H1 (cell line): Measurements from ENCODE around the gene CIB4. TPM values are rescaled to one million over a fixed set of nuclear protein-coding genes. Genes with fewer than 3 reads are reported as not detected.
A peak's percentile ranks its signal among the peaks of the same experiment; 100 is the strongest.

Experiments used
- CTCF ChIA-PET: fragments of 300-600 bp; sonication (Branson Sonifier 250); formaldehyde crosslinking; loops from one replicate; lab custom pipeline; 2021; ENCODE audit not compliant: partially characterized antibody; lab: Charles Lee
- POLR2A ChIA-PET: fragments of 300-600 bp; sonication (Branson Sonifier 250); formaldehyde crosslinking; loops from one replicate; lab custom pipeline; 2021; ENCODE audit warnings: inconsistent platforms; ENCODE audit not compliant: partially characterized antibody; lab: Charles Lee
- DNase-seq, 2 experiments: peaks; one replicate each; pipeline versions ENCODE4 v3.0.0 to v3.0.0-alpha.2; 2010 to 2022; ENCODE audit warnings: low spot score in 2 of 2, low read depth in 1 of 2, mixed read lengths in 1 of 2
- FAIRE-seq: peaks from 2 replicates; lab custom pipeline; 2011; peaks lifted over from hg19 to GRCh38; lab: Jason Lieb, UNC
- H2AFZ ChIP-seq: 2 replicates; pipeline ENCODE4 v1.8.1; 2012; ENCODE audit warnings: low read length, inconsistent platforms
- H2AK5ac ChIP-seq: 2 replicates; pipeline ENCODE4 v1.6.1; 2013; ENCODE audit warnings: low read depth, low read length
- H2BK120ac ChIP-seq: replicated peaks from 2 replicates; pipeline ENCODE3; 2013; ENCODE audit warnings: low read depth, low read length, inconsistent platforms
- H2BK12ac ChIP-seq: 2 replicates; pipeline ENCODE4 v1.6.1; 2013; ENCODE audit warnings: low read depth, low read length
- H2BK15ac ChIP-seq: 2 replicates; pipeline ENCODE4 v1.6.1; 2013; ENCODE audit warnings: low read length
- H2BK20ac ChIP-seq: 2 replicates; pipeline ENCODE4 v1.6.1; 2013; ENCODE audit warnings: low read length
- H2BK5ac ChIP-seq: 2 replicates; pipeline ENCODE4 v1.6.1; 2013; ENCODE audit warnings: low read depth, low read length
- H3K14ac ChIP-seq: 2 replicates; pipeline ENCODE4 v1.6.1; 2013; ENCODE audit warnings: inconsistent platforms; ENCODE audit not compliant: insufficient read length
- H3K18ac ChIP-seq: 2 replicates; pipeline ENCODE4 v1.6.1; 2013; ENCODE audit warnings: low read length; ENCODE audit errors: extremely low read depth
- H3K23ac ChIP-seq: 2 replicates; pipeline ENCODE4 v1.6.1; 2013; ENCODE audit warnings: inconsistent platforms; ENCODE audit not compliant: insufficient read length
- H3K23me2 ChIP-seq: 2 replicates; pipeline ENCODE4 v1.6.1; 2013; ENCODE audit warnings: low read depth, low read length
- H3K27ac ChIP-seq: 2 replicates; pipeline ENCODE4 v1.6.1; 2011; ENCODE audit warnings: low read depth, low read length, inconsistent platforms
- H3K27me3 ChIP-seq, 4 experiments: replicated peaks in 1 of 4; 1 replicate in 1 of 4; 2 replicates in 3 of 4; pipeline versions ENCODE4 v1.6.1 to v1.8.1; 2011 to 2013; ENCODE audit warnings: low read length in 3 of 4, mild to moderate bottlenecking in 3 of 4, inconsistent platforms in 2 of 4, mixed read lengths in 2 of 4, moderate library complexity in 1 of 4; ENCODE audit not compliant: control insufficient read depth in 3 of 4, insufficient read depth in 3 of 4; ENCODE audit errors: extremely low read depth in 1 of 4
- H3K36me3 ChIP-seq, 4 experiments: 2 replicates each; pipeline versions ENCODE4 v1.6.1 to v1.8.1; 2011 to 2013; ENCODE audit warnings: mild to moderate bottlenecking in 4 of 4, low read length in 3 of 4, moderate library complexity in 2 of 4, control low read depth in 1 of 4, inconsistent platforms in 1 of 4; ENCODE audit not compliant: insufficient read depth in 4 of 4, control insufficient read depth in 2 of 4
- H3K4ac ChIP-seq: replicated peaks from 2 replicates; pipeline ENCODE3; 2013; ENCODE audit warnings: low read length, low read depth, mixed read lengths, inconsistent platforms; ENCODE audit not compliant: insufficient read length
- H3K4me1 ChIP-seq, 4 experiments: replicated peaks in 1 of 4; 1 replicate in 1 of 4; 2 replicates in 3 of 4; pipeline versions ENCODE4 v1.6.1 to v1.8.1; 2011 to 2013; ENCODE audit warnings: low read length in 3 of 4, inconsistent platforms in 2 of 4, mixed read lengths in 1 of 4; ENCODE audit not compliant: insufficient read depth in 4 of 4, control insufficient read depth in 3 of 4
- H3K4me2 ChIP-seq, 2 experiments: 2 replicates each; pipeline versions ENCODE4 v1.6.1 to v1.8.1; 2011 to 2013; ENCODE audit warnings: low read depth in 2 of 2, low read length in 2 of 2, control low read depth in 1 of 2, inconsistent platforms in 1 of 2, mild to moderate bottlenecking in 1 of 2; ENCODE audit not compliant: insufficient read depth in 1 of 2
- H3K4me3 ChIP-seq, 4 experiments: fragments of 200-600, 300-600 bp in 1 of 4; sonication (generic), shearing (Covaris generic), sonication (Bioruptor Twin) in 1 of 4; 2 replicates each; pipeline versions ENCODE4 v1.5.1 to v1.8.1; 2011 to 2016; ENCODE audit warnings: low read length in 4 of 4, low read depth in 3 of 4, control low read depth in 2 of 4, inconsistent platforms in 2 of 4, mild to moderate bottlenecking in 2 of 4, mixed read lengths in 1 of 4, moderate library complexity in 1 of 4; ENCODE audit not compliant: insufficient read depth in 2 of 4; ENCODE audit errors: extremely low read depth in 1 of 4
- H3K56ac ChIP-seq: replicated peaks from 2 replicates; pipeline ENCODE3; 2013; ENCODE audit warnings: low read depth, mild to moderate bottlenecking, mixed read lengths, low read length, inconsistent platforms; ENCODE audit not compliant: insufficient read length
- H3K79me1 ChIP-seq: 2 replicates; pipeline ENCODE4 v1.6.1; 2013; ENCODE audit warnings: low read depth, low read length, control low read depth
- H3K79me2 ChIP-seq, 2 experiments: 2 replicates each; pipeline versions ENCODE4 v1.6.1 to v1.8.1; 2012 to 2013; ENCODE audit warnings: low read length in 2 of 2, mild to moderate bottlenecking in 2 of 2, inconsistent platforms in 1 of 2; ENCODE audit not compliant: insufficient read depth in 2 of 2, control insufficient read depth in 1 of 2
- H3K9ac ChIP-seq, 4 experiments: replicated peaks in 1 of 4; 1 replicate in 1 of 4; 2 replicates in 3 of 4; pipeline versions ENCODE4 v1.6.1 to v1.8.1; 2011 to 2013; ENCODE audit warnings: low read depth in 3 of 4, low read length in 3 of 4, control low read depth in 2 of 4, mild to moderate bottlenecking in 2 of 4, moderate library complexity in 2 of 4, inconsistent platforms in 1 of 4; ENCODE audit errors: extremely low read depth in 1 of 4
- H3K9me3 ChIP-seq, 2 experiments: 2 replicates each; pipeline versions ENCODE4 v1.6.1 to v1.8.1; 2012 to 2013; ENCODE audit warnings: mild to moderate bottlenecking in 2 of 2, moderate library complexity in 2 of 2, control low read depth in 1 of 2, inconsistent platforms in 1 of 2, low read depth in 1 of 2, low read length in 1 of 2, mixed read lengths in 1 of 2; ENCODE audit not compliant: insufficient read depth in 2 of 2
- H4K20me1 ChIP-seq, 2 experiments: replicated peaks in 1 of 2; 2 replicates each; pipeline versions ENCODE3 to v1.8.1; 2011 to 2013; ENCODE audit warnings: inconsistent platforms in 2 of 2, low read length in 2 of 2, mild to moderate bottlenecking in 1 of 2; ENCODE audit not compliant: insufficient read depth in 2 of 2, control insufficient read depth in 1 of 2
- H4K5ac ChIP-seq: 2 replicates; pipeline ENCODE4 v1.6.1; 2013; ENCODE audit warnings: low read length, low read depth, mixed read lengths, inconsistent platforms; ENCODE audit not compliant: insufficient read length
- H4K8ac ChIP-seq: 2 replicates; pipeline ENCODE4 v1.8.0; 2013; ENCODE audit warnings: mild to moderate bottlenecking, moderate library complexity, low read length, inconsistent platforms; ENCODE audit not compliant: insufficient read depth; ENCODE audit errors: extremely low read depth
- H4K91ac ChIP-seq: replicated peaks from 2 replicates; pipeline ENCODE3; 2013; ENCODE audit warnings: low read length, mixed read lengths, inconsistent platforms; ENCODE audit not compliant: insufficient read length
- BCL11A ChIP-seq, 2 experiments: IDR thresholded peaks; one replicate each; pipeline ENCODE4 v1.6.1; 2011; ENCODE audit warnings: low read depth in 2 of 2, low read length in 2 of 2, mild to moderate bottlenecking in 2 of 2
- CTBP2 ChIP-seq: IDR thresholded peaks from 2 replicates; pipeline ENCODE4 v1.7.0; 2011; ENCODE audit warnings: borderline replicate concordance, mild to moderate bottlenecking, moderate library complexity, mixed read lengths, low read length; ENCODE audit not compliant: insufficient read depth, insufficient read length
- EGR1 ChIP-seq: IDR thresholded peaks from 2 replicates; pipeline ENCODE4 v1.6.1; 2011; ENCODE audit warnings: low read depth, low read length, borderline replicate concordance
- SUZ12 ChIP-seq: fragments of 200-600 bp; sonication (generic); IDR thresholded peaks from 2 replicates; pipeline ENCODE4 v1.6.1; 2012; ENCODE audit warnings: mild to moderate bottlenecking, inconsistent platforms, low read length, moderate library complexity, mixed read lengths
- WGBS, 2 experiments: shearing (Covaris generic) in 1 of 2; methylation state at CpG; one replicate each; pipeline versions ENCODE4 v1.1.6 to v1.1.7; 2013 to 2015; ENCODE audit warnings: low lambda C conversion rate in 2 of 2, mixed read lengths in 2 of 2, inconsistent platforms in 1 of 2, low coverage in 1 of 2, missing lambda C conversion rate in 1 of 2; ENCODE audit not compliant: insufficient replicate concordance in 2 of 2, insufficient coverage in 1 of 2, insufficient read length in 1 of 2; ENCODE audit errors: extremely low coverage in 1 of 2, missing lambda C conversion rate in 1 of 2; 5-methylcytosine and 5-hydroxymethylcytosine counted together
- polyA plus RNA-seq, 7 experiments: library from polyadenylated mRNA; depleted of rRNA in 3 of 7; stranded (reverse) in 5 of 7; unstranded in 2 of 7; fragments of >200 nt in 5 of 7; fragments of 200-250 nt in 2 of 7; gene quantifications; 1 replicate in 5 of 7; 2 replicates in 1 of 7; 4 replicates in 1 of 7; pipeline versions ENCODE4 v1.2.1 to v1.2.3, GENCODE V29; 2011 to 2013; ENCODE audit warnings: missing spikeins in 2 of 7, mixed read lengths in 2 of 7
- total RNA-seq: library from RNA; stranded (reverse); fragmentation: NEBNext Ultra II Directional; extraction: Animal tissue kit (Norgen Biotek cat#: 25700); gene quantifications from 2 replicates; pipeline ENCODE4 v1.2.1, GENCODE V29; 2021

The CIB4 gene
- total and polyA plus RNA-seq, 2 of the 8 experiments (the other 6 are each of a cell fraction or from before 2014, with no cell fraction given) = not detected

- Histone ChIP-seq H3K9me3 (no peaks in the 10 kb centered on the region), H3K36me3 (no peaks in the 10 kb centered on the region), H3K14ac (no peak overlapping the region), H4K8ac (peak overlapping the region; percentile 12; the same call in 1 of the 2 replicates), H3K4me3 (no peak overlapping the region), H3K79me2 (0 out of 4 replicates have a peak, but pooled peaks cover 0 to 2% of the 10 kb centered on the region in 2 experiments), H2AK5ac (no peak overlapping the region), H3K27me3 (peaks cover 0 to 3% (median 0%) of the 10 kb centered on the region in 4 experiments; a peak in 2 of 7 replicates), H3K79me1 (no peaks in the 10 kb centered on the region), H3K4ac (no peak overlapping the region), H2BK15ac (no peak overlapping the region), H2BK120ac (no peak overlapping the region), H3K18ac (no peak overlapping the region), H4K5ac (no peak overlapping the region), H3K4me1 (peaks cover 0 to 4% (median 3%) of the 10 kb centered on the region in 4 experiments; a peak in 5 of 7 replicates), H3K4me2 (no peak overlapping the region), H2BK12ac (no peak overlapping the region), H2BK5ac (no peak overlapping the region), H3K27ac (no peak overlapping the region), H3K23me2 (no peaks in the 10 kb centered on the region), H3K23ac (no peak overlapping the region), H3K56ac (no peak overlapping the region), H4K20me1 (no peaks in the 10 kb centered on the region), H2AFZ (no peak overlapping the region; the same call in 1 of the 2 replicates), H2BK20ac (no peak overlapping the region), H4K91ac (no peak overlapping the region), H3K9ac (no peak overlapping the region)
- DNase-seq (no peak), FAIRE-seq (no peak)
- ChIA-PET POLR2A (interaction anchor here (1.0 to 1.4 kb wide), 2 partner anchors 8 to 37 kb away, joined by 3 to 4 read pairs; partner anchors contain the start of gene CIB4), CTCF (interaction anchor here (1.6 kb wide), 1 partner anchor 91 kb away, joined by 3 read pairs; no protein-coding TSS in a partner anchor)
- WGBS, 2 experiments = 90% methylated on average over 7 of the region's 7 CpGs; no CpG with 5 or more reads in 1 of the 2 experiments
- TF ChIP-seq SUZ12 = no peak
- TF ChIP-seq EGR1 = no peak
- TF ChIP-seq CTBP2 = no peak
- no peak for TF ChIP-seq BCL11A (IDR thresholded peaks at IDR 0.05; ENCODE audit: low read depth in 2 of 2, low read length in 2 of 2)
These were observed 8.2 kb upstream of the CIB4 start for GRCh38 chr2:26649322-26649721.
